GM12891 (cell line): ENCODE results near the gene HSD17B12.

Experiments used
- POLR2A ChIP-seq: IDR thresholded peaks from 2 replicates; pipeline ENCODE4 v1.6.1; 2011; ENCODE audit warnings: low read depth, low read length, control low read depth
- SPI1 ChIP-seq: IDR thresholded peaks from 2 replicates; pipeline ENCODE4 v1.6.1; 2011; ENCODE audit warnings: low read depth, low read length, control low read depth

DNA sequence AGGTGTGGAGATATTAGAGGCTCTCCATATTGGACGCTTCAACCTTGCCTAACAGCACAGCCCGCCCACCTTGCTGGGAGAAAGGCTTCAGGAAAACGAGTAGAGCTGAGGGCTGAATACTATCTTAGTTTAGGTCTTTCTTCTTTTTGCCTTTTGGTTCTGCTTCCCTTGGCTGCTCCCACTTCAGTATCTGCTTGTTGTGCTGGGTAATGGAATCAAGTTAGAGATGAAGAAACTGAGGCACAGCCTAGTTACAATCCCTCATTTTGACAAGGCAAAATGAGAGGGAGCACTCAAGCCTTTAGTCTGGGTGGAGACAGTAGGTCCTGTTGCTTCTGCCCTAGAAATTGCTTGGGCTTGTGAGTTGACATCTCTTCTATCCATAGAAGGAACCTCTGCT is 41.3 kb upstream of the HSD17B12 start:
- TF ChIP-seq POLR2A (no peak), SPI1 (no peak)
